GM12891 (cell line): Measurements from ENCODE around the gene UGT1A5.

Experiments used
- DNase-seq: peaks from one replicate; pipeline ENCODE4 v3.0.0; 2011; ENCODE audit warnings: low spot score; ENCODE audit not compliant: insufficient read length
- FAIRE-seq: peaks from 2 replicates; lab custom pipeline; 2011; peaks lifted over from hg19 to GRCh38; lab: Jason Lieb, UNC
- PAX5 ChIP-seq: IDR thresholded peaks from 2 replicates; pipeline ENCODE4 v1.6.1; 2011; ENCODE audit warnings: low read length, moderate library complexity, mild to moderate bottlenecking; ENCODE audit not compliant: insufficient read depth, severe bottlenecking
- POLR2A ChIP-seq: IDR thresholded peaks from 2 replicates; pipeline ENCODE4 v1.6.1; 2011; ENCODE audit warnings: low read depth, low read length, control low read depth
- POLR2AphosphoS5 ChIP-seq: IDR thresholded peaks from 2 replicates; pipeline ENCODE4 v1.6.1; 2011; ENCODE audit warnings: low read depth, low read length, control low read depth
- POU2F2 ChIP-seq: IDR thresholded peaks from 2 replicates; pipeline ENCODE4 v1.6.1; 2011; ENCODE audit warnings: low read depth, mild to moderate bottlenecking, control low read depth, low read length, moderate library complexity
- SPI1 ChIP-seq: IDR thresholded peaks from 2 replicates; pipeline ENCODE4 v1.6.1; 2011; ENCODE audit warnings: low read depth, low read length, control low read depth
- TAF1 ChIP-seq: IDR thresholded peaks from 2 replicates; pipeline ENCODE4 v1.6.1; 2011; ENCODE audit warnings: low read depth, low read length, control low read depth

The UGT1A5 gene

GRCh38 chr2:233816334-233816733 lies 103.6 kb downstream of the UGT1A5 start:
- no peak for DNase-seq
- no peak for TF ChIP-seq POU2F2
- FAIRE-seq = no peak

DNA sequence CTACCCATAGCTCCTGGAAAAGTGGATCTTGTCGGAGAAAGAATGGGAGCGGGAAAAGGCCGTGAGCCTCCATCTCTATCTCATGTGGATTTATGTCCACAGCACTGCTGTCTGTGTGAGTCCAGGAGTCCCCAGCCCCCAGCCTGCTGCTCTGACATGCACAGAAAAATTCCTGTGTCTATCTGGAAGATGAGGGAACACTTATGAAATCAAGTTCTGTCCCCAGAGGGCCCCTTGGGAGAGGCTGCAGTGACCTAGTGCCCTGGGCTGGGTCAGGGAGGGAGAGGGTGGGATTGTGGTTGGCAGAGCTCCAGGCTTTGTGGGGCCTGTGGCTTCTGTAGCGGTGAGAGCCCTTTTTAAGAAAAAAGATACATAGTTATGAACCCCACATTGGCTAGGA lies 104.1 kb downstream of the UGT1A5 start:
- TF ChIP-seq POU2F2 (no peak), POLR2AphosphoS5 (no peak), TAF1 (no peak), POLR2A (no peak), PAX5 (no peak), SPI1 (no peak)
- DNase-seq (no peak), FAIRE-seq (no peak)

GRCh38 chr2:233817361-233817911 lies 104.7 kb downstream of the UGT1A5 start:
- no peak for DNase-seq
- FAIRE-seq = no peak
- no peak for TF ChIP-seq SPI1

- no peak for FAIRE-seq
- TF ChIP-seq POU2F2 = no peak
- no peak for TF ChIP-seq SPI1
- TF ChIP-seq POLR2AphosphoS5 = no peak
- no peak for TF ChIP-seq TAF1
- TF ChIP-seq POLR2A = no peak
- TF ChIP-seq PAX5 = no peak
- DNase-seq = no peak
These were observed 105.4 kb downstream of the UGT1A5 start for GRCh38 chr2:233817995-233818638.

DNA sequence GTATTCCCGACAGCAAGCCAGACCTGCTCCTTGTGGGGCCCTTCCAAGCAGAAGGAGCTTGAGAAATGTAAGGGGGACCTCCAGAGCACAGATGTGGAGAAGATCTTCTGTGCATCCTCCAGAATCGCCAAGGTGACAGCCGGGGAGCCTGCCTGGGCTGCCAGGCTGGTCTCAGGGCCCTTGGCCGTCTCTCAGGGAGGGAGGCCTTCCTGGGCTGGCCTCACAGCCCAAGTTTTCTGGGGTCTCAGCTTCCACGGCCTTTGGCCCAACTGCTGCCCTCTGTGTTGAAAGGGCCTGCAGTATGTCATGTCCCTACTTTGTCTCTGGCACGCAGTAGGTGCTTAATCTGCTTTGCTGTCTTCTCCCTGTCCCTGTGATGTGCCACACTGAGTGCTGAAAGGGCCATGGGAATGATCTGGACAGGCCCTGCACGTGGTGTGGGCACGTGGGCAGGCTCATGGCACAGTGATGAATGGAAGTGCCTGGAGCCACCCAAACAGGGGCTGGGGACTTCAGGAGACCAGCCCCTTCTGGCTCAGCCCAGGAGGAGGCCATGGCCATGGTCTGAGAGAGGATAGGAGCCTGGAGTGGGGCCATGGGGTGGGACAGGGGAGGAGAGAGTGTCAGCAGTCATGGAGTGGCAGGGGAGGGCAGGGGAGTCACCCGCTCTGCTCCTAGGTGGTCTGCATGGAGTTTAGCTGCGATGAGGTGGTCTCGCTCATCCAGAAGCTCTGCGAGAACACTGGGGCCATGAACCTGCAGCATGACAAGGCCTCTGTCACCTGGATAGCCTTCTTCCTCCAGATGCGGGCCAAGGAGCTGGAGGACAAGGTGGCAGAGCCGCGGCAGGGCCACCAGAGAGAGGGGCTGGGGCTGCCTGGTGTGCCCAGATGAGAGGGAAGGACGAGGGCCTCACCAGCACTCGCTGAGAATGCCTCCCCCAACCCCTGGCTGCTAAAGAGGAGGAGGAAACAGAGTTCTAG lies 106.2 kb downstream of the UGT1A5 start:
- FAIRE-seq (no peak), DNase-seq (no peak)
- TF ChIP-seq PAX5 = no peak
- TF ChIP-seq POLR2AphosphoS5 = no peak
- no peak for TF ChIP-seq SPI1
- TF ChIP-seq POU2F2 = no peak
- no peak for TF ChIP-seq POLR2A
- TF ChIP-seq TAF1 = no peak

GRCh38 chr2:233819884-233820773 lies 107.4 kb downstream of the UGT1A5 start:
- DNase-seq = no peak
- no peak for TF ChIP-seq TAF1
- TF ChIP-seq SPI1 = no peak
- no peak for TF ChIP-seq POLR2A
- no peak for FAIRE-seq

GRCh38 chr2:233820774-233821105 lies 108.0 kb downstream of the UGT1A5 start:
- FAIRE-seq (no peak), DNase-seq (no peak)
- no peak for TF ChIP-seq PAX5

DNA sequence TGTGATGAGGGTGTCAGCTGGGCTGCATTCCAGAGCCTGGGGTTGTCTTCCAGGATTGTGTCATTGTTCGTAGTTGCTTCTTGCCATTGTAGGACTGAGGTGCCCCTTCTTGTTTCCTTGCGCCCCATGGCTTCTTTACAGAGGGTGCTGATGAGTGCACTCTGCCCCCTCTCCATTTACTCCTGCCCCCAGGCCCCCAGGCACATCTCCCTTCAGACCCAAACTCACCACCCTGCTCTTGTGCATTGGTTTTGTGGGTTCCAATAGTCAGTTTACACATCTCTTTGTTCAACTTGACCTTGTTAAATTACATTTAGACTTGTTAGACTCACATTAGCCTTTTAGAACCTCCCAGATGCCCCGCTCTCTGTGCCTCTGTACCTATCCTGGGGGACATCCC lies 108.5 kb downstream of the UGT1A5 start:
- FAIRE-seq = no peak
- DNase-seq = no peak
- TF ChIP-seq TAF1 (no peak), POLR2A (no peak), SPI1 (no peak), POU2F2 (no peak), PAX5 (no peak), POLR2AphosphoS5 (no peak)

- FAIRE-seq (no peak), DNase-seq (no peak)
- no peak for TF ChIP-seq POLR2AphosphoS5
- no peak for TF ChIP-seq POU2F2
- no peak for TF ChIP-seq SPI1
- no peak for TF ChIP-seq TAF1
These were observed 109.0 kb downstream of the UGT1A5 start for GRCh38 chr2:233821709-233822100.
